ENCODE data around the gene IL19. TPM values are rescaled to one million over a fixed set of nuclear protein-coding genes. Genes with fewer than 3 reads are reported as not detected.
"Not testable (repeated sequence)": the region's sequence is repeated elsewhere in the genome, so short reads cannot be mapped to it uniquely, and the experiment has no call there.

Gene IL19
- total and polyA plus RNA-seq, 3 donors from 2014 or later: 0.37 TPM; not detected in 2

DNA sequence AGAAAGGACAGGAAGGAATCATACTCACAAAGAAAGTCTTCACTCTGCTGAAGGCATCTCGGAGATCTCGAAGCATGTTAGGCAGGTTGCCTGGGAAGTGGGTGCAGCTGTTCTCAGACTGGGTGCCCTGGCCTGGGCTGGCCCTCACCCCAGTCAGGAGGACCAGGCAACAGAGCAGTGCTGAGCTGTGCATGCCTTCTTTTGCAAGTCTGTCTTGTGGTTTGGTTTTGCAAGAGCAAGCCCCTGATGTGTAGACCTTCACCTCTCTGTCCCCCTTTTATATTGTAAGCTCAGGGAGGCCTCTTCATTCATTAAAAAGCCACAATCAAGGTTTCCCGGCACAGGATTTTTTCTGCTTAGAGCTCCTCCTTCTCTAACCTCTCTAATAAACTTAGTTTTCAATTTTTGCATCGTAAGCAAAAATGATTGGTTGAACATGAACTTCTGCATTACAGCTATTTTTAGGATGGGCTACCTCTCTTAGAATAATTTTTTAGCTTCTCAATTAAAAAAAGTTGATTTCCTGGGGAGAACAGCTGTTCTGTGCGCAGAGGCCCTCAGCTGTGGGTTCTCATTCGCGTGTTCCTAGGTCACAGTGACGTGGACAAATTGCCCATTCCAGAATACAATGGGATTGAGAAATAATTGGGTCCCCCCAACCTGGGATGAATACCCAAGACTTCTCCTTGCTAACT, 1.8 kb downstream of the IL19 start, which contains the start of gene IL10:
IL10 (minus strand) TSS at position 252 of the 695 bp plus-strand sequence; CDS start at position 193, 59 bp downstream.
- no peaks in the 10 kb centered on the region for H3K4me1 ChIP-seq
- no peaks in the 10 kb centered on the region for H3K36me3 ChIP-seq (ENCODE audit: low read depth, missing control alignments)
- H3K27me3 ChIP-seq: no peaks in the 10 kb centered on the region
- DNase-seq: peak; percentile 26
- H3K27ac ChIP-seq: no peak within 1 kb of the TSS
- H3K9me3 ChIP-seq: no peaks in the 10 kb centered on the region
- H3K4me3 ChIP-seq: no peak within 1 kb of the TSS
- no peak for TF ChIP-seq POLR2A (IDR thresholded peaks at IDR 0.05)
- TF ChIP-seq, protein P1, sequence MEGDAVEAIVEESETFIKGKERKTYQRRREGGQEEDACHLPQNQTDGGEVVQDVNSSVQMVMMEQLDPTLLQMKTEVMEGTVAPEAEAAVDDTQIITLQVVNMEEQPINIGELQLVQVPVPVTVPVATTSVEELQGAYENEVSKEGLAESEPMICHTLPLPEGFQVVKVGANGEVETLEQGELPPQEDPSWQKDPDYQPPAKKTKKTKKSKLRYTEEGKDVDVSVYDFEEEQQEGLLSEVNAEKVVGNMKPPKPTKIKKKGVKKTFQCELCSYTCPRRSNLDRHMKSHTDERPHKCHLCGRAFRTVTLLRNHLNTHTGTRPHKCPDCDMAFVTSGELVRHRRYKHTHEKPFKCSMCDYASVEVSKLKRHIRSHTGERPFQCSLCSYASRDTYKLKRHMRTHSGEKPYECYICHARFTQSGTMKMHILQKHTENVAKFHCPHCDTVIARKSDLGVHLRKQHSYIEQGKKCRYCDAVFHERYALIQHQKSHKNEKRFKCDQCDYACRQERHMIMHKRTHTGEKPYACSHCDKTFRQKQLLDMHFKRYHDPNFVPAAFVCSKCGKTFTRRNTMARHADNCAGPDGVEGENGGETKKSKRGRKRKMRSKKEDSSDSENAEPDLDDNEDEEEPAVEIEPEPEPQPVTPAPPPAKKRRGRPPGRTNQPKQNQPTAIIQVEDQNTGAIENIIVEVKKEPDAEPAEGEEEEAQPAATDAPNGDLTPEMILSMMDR (IDR thresholded peaks at IDR 0.05): no peak
- 75 to 86% methylated on average over 8 of the region's 8 CpGs for WGBS, 2 donors
- intact Hi-C loops (cut with DNase I; ENCODE audit: low total_unique reads): no loop called here

DNA sequence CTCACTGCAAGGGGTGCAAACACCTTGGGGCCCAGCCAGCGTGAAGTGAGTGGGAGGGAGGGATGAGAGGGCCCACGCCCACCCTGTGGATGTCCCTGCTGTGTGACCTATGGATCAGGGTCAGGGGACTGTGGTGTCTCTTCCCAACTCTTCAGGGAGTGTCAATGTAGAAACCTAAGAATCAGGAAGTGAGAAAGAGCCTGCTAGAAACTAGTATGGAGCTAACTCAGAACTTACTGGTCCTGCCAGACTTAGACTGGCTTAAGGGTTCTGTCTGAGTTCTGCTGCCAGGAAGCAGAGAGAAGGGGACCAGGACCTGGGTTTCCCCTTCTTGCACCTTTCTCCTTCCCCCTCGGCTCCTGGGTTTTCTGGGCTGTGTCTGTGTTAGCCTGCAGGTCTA, 3.5 kb downstream of the IL19 start:
- H3K27me3 ChIP-seq: no peaks in the 10 kb centered on the region
- DNase-seq: no peak
- no peaks in the 10 kb centered on the region for H3K9me3 ChIP-seq
- H3K4me1 ChIP-seq: no peaks in the 10 kb centered on the region
- no peaks in the 10 kb centered on the region for H3K36me3 ChIP-seq (ENCODE audit: low read depth, missing control alignments)
- no peak overlapping the region for H3K27ac ChIP-seq
- TF ChIP-seq, protein P1 (IDR thresholded peaks at IDR 0.05): no peak
- no peak for TF ChIP-seq POLR2A (IDR thresholded peaks at IDR 0.05)
- H3K4me3 ChIP-seq: no peak overlapping the region
- intact Hi-C loops (cut with DNase I; ENCODE audit: low total_unique reads): no loop called here
- WGBS, 2 donors: 64 to 82% methylated on average over 3 of the region's 3 CpGs

DNA sequence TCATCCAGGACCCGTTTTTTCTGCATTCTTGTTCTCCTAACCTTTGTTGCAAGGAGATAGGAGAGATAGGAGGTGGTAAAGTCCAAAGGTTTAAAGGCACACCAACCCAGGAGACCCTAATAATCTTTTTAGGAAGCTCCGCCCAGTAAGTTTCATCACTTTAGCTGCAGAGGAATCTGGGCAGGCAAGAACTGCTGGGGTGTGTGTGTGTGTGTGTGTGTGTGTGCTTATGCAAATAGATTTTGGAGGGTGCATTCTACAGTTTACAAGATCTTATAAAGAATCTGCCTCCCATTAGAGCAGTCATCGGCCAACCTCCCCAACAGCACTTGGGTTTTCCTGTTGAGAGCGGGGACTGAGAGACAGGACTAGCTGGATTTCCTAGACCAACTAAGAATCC, 5.7 kb downstream of the IL19 start:
- H3K27me3 ChIP-seq: no peaks in the 10 kb centered on the region
- no peak for TF ChIP-seq POLR2A (IDR thresholded peaks at IDR 0.05)
- TF ChIP-seq, protein P1 (IDR thresholded peaks at IDR 0.05): no peak
- H3K4me1 ChIP-seq: no peaks in the 10 kb centered on the region
- WGBS, 2 donors: 77 to 78% methylated on average over 4 of the region's 4 CpGs
- no peak for DNase-seq
- no peak overlapping the region for H3K4me3 ChIP-seq
- H3K36me3 ChIP-seq (ENCODE audit: low read depth, missing control alignments): no peaks in the 10 kb centered on the region
- no peak overlapping the region for H3K27ac ChIP-seq
- H3K9me3 ChIP-seq: no peaks in the 10 kb centered on the region
- intact Hi-C loops (cut with DNase I; ENCODE audit: low total_unique reads): no loop called here

DNA sequence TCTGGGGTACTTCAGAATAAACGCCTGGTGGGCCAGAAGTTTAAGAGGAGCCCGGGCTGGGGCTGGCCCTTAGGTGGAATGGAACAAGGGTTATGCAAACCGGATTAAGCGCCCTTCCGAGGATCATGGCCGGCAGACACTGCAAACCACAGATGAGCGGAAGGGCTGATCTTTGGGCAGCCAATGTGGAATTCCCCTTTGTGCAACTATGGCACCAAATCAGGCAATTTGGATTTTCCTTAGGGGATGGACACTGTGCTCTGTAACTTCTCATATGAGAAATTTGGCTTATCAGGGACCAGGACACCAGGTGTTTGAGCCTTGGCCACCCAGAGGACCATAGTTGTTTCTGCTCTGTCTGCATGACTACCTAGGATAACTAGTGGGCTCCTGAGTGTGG, 7.5 kb downstream of the IL19 start:
- no peak overlapping the region for H3K4me3 ChIP-seq
- no peak for DNase-seq
- 60 to 89% methylated on average over 7 of the region's 7 CpGs for WGBS, 2 donors
- H3K36me3 ChIP-seq (ENCODE audit: low read depth, missing control alignments): no peaks in the 10 kb centered on the region
- intact Hi-C loops (cut with DNase I; ENCODE audit: low total_unique reads): no loop called here
- no peak overlapping the region for H3K27ac ChIP-seq
- H3K4me1 ChIP-seq: no peaks in the 10 kb centered on the region
- TF ChIP-seq POLR2A (IDR thresholded peaks at IDR 0.05): no peak
- TF ChIP-seq, protein P1 (IDR thresholded peaks at IDR 0.05): no peak
- no peaks in the 10 kb centered on the region for H3K27me3 ChIP-seq
- H3K9me3 ChIP-seq: no peaks in the 10 kb centered on the region

DNA sequence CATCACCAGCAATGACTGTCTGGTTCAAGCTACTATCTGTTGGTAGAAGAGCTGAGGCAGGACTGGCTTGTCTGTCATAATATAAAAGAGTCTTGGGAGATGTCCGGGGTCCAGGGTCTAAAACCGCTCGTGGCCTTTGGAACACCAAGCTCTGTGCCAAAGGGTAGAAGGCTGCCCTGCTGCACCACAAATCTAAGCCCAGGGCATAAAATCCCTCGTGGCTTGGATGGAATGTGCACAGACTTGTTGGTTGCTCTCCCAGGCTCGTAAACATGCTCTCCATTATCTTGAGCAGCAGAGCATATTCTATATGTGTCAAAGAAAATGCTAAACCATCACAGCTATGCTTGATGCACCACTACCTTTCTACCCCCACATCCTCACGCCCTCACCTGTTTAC, 8.3 kb downstream of the IL19 start:
- intact Hi-C loops (cut with DNase I; ENCODE audit: low total_unique reads); H3K27me3 ChIP-seq; DNase-seq; H3K9me3 ChIP-seq; H3K4me1 ChIP-seq; H3K36me3 ChIP-seq (ENCODE audit: low read depth, missing control alignments); H3K4me3 ChIP-seq; H3K27ac ChIP-seq: not testable (repeated sequence)
- WGBS, 2 donors: 79 to 88% methylated on average over 6 of the region's 6 CpGs
